ENCODE measurements around the gene NSUN7.

DNA sequence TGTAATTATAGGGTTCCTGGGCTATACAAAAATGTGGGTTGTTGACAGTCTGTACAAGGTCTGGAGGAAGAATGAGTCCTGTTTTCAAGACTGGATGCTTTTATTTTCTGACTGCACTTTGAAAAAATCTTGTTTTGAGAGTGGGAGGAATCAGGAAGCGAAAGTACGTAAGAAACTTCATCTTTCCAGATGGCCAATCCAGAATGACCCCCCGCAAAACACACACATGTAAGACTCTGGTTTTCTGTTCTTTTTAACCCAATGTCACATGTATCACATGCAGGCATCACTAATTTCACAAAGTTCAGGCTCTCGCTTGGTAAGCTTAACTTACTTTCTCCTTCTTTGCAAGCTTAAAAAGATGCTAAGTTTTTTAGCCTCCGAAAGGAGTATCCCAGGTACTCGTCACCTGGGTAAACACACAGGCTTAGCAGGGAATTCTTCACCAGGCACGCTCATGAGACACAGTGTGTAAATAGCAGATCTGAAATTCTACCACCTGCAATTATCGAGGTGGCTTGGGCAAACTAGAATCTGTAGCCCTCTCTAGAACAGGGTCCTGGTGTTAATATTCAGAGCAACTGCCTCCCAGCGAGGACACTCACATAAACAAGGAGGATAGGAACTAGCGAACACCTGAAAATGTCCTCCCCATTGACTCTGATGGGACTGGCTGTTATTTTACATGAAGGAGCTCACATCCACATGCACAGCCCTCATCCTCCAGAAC is 90.7 kb downstream of the NSUN7 start:
- TF ChIP-seq, protein P1, sequence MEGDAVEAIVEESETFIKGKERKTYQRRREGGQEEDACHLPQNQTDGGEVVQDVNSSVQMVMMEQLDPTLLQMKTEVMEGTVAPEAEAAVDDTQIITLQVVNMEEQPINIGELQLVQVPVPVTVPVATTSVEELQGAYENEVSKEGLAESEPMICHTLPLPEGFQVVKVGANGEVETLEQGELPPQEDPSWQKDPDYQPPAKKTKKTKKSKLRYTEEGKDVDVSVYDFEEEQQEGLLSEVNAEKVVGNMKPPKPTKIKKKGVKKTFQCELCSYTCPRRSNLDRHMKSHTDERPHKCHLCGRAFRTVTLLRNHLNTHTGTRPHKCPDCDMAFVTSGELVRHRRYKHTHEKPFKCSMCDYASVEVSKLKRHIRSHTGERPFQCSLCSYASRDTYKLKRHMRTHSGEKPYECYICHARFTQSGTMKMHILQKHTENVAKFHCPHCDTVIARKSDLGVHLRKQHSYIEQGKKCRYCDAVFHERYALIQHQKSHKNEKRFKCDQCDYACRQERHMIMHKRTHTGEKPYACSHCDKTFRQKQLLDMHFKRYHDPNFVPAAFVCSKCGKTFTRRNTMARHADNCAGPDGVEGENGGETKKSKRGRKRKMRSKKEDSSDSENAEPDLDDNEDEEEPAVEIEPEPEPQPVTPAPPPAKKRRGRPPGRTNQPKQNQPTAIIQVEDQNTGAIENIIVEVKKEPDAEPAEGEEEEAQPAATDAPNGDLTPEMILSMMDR (conservative IDR thresholded peaks at IDR 0.05 in 1 of 2, IDR thresholded peaks at IDR 0.05 in 1 of 2; ENCODE audit: low read depth in 1 of 2, low read length in 2 of 2) = no peak
- TF ChIP-seq EZH2 (IDR thresholded peaks at IDR 0.05; ENCODE audit: low read length, missing control alignments) = no peak

All from fibroblast of lung (primary cell).